ENCODE measurements around the gene TSPAN11. TPM values are rescaled to one million over a fixed set of nuclear protein-coding genes. Genes with fewer than 3 reads are reported as not detected.

Gene TSPAN11
- total RNA-seq, 4 donors from 2014 or later: 1.5 to 3.0 (median 2.9) TPM

- TF ChIP-seq POLR2A (IDR thresholded peaks at IDR 0.05): no peak
- Histone ChIP-seq H3K27ac (no peak overlapping the region), H3K9me3 (no peaks in the 10 kb centered on the region), H3K4me1 (peaks cover 0 to 7% (median 2%) of the 10 kb centered on the region in 4 donors), H3K27me3 (no peaks in the 10 kb centered on the region), H3K4me3 (no peak overlapping the region), H3K36me3 (no peaks in the 10 kb centered on the region)
- in situ Hi-C loops (cut with MboI; ENCODE audit: low pct_ligation_motif_present in 1 of 4, low pct_unique_long_range_greater_than_20kb in 1 of 4, low sequenced_read_pairs in 3 of 4) (loop anchor here in 1 of 4 donors (25.0 kb wide), 1 partner anchor 110 kb away; no protein-coding TSS in a partner anchor), intact Hi-C loops (cut with DNase I; ENCODE audit: low total_unique reads) (no loop called here)
- no peak for DNase-seq
- 78 to 83% methylated on average over 4 to 6 of the region's 6 CpGs for WGBS, 2 donors (ENCODE audit: low coverage in 1 of 2)
Measured at GRCh38 chr12:30972035-30972434, 45.5 kb downstream of the TSPAN11 start.

DNA sequence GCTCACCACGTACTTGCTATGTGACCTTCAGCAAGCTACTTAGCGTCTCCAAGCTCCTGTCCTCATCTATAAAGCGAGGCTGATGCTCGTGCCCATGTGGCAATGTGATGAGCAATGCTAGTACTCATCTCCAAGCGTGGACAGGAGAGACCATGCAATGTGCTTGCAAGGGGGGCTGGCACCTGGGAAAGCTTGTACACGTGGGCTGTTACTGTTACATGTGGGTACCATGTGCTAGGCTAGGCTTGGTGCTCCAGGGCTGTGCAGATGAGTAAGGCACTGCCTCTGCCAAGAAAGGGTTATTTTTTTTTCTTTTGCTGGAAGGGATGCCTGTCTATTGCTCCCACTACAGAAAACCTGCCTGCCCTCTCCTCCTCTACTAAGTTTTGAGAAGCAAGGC is 46.6 kb downstream of the TSPAN11 start:
- Histone ChIP-seq H3K4me3 (no peak overlapping the region), H3K27ac (no peak overlapping the region), H3K27me3 (no peaks in the 10 kb centered on the region), H3K36me3 (no peaks in the 10 kb centered on the region), H3K4me1 (peaks cover 0 to 7% (median 2%) of the 10 kb centered on the region in 4 donors), H3K9me3 (no peaks in the 10 kb centered on the region)
- TF ChIP-seq EP300 (IDR thresholded peaks at IDR 0.05; ENCODE audit: low read depth) (no peak), POLR2A (IDR thresholded peaks at IDR 0.05) (no peak), POLR2AphosphoS5 (IDR thresholded peaks at IDR 0.05) (no peak)
- TF ChIP-seq, protein P1, sequence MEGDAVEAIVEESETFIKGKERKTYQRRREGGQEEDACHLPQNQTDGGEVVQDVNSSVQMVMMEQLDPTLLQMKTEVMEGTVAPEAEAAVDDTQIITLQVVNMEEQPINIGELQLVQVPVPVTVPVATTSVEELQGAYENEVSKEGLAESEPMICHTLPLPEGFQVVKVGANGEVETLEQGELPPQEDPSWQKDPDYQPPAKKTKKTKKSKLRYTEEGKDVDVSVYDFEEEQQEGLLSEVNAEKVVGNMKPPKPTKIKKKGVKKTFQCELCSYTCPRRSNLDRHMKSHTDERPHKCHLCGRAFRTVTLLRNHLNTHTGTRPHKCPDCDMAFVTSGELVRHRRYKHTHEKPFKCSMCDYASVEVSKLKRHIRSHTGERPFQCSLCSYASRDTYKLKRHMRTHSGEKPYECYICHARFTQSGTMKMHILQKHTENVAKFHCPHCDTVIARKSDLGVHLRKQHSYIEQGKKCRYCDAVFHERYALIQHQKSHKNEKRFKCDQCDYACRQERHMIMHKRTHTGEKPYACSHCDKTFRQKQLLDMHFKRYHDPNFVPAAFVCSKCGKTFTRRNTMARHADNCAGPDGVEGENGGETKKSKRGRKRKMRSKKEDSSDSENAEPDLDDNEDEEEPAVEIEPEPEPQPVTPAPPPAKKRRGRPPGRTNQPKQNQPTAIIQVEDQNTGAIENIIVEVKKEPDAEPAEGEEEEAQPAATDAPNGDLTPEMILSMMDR (IDR thresholded peaks at IDR 0.05): no peak
- intact Hi-C loops (cut with DNase I; ENCODE audit: low total_unique reads): no loop called here
- 60 to 74% methylated on average over 1 to 6 of the region's 6 CpGs for WGBS, 2 donors (ENCODE audit: low coverage in 1 of 2)
- in situ Hi-C loops (cut with MboI; ENCODE audit: low pct_ligation_motif_present in 1 of 4, low pct_unique_long_range_greater_than_20kb in 1 of 4, low sequenced_read_pairs in 3 of 4): loop anchor here in 1 of 4 donors (25.0 kb wide), 1 partner anchor 111 kb away; no protein-coding TSS in a partner anchor
- no peak for DNase-seq

- Histone ChIP-seq H3K4me1 (peaks cover 0 to 7% (median 2%) of the 10 kb centered on the region in 4 donors), H3K27ac (no peak overlapping the region), H3K36me3 (no peaks in the 10 kb centered on the region), H3K9me3 (no peaks in the 10 kb centered on the region), H3K27me3 (no peaks in the 10 kb centered on the region), H3K4me3 (no peak overlapping the region)
- no peak for DNase-seq
- WGBS, 2 donors (ENCODE audit: low coverage in 1 of 2): 80 to 84% methylated on average over 1 to 5 of the region's 5 CpGs
- TF ChIP-seq, protein P1 (IDR thresholded peaks at IDR 0.05): no peak
- TF ChIP-seq POLR2AphosphoS5 (IDR thresholded peaks at IDR 0.05): no peak
- TF ChIP-seq EP300 (IDR thresholded peaks at IDR 0.05; ENCODE audit: low read depth): no peak
- TF ChIP-seq POLR2A (IDR thresholded peaks at IDR 0.05): no peak
- intact Hi-C loops (cut with DNase I; ENCODE audit: low total_unique reads): no loop called here
- in situ Hi-C loops (cut with MboI; ENCODE audit: low pct_ligation_motif_present in 1 of 4, low pct_unique_long_range_greater_than_20kb in 1 of 4, low sequenced_read_pairs in 3 of 4): loop anchor here in 1 of 4 donors (25.0 kb wide), 1 partner anchor 112 kb away; no protein-coding TSS in a partner anchor
Measured at GRCh38 chr12:30973830-30974229, 47.3 kb downstream of the TSPAN11 start.

GRCh38 chr12:30974746-30975500 is 48.4 kb downstream of the TSPAN11 start:
- WGBS, 2 donors (ENCODE audit: low coverage in 1 of 2): 66 to 89% methylated on average over 10 to 20 of the region's 20 CpGs

More at GRCh38 chr12:30974746-30975500, 48.4 kb downstream of the TSPAN11 start:
- Histone ChIP-seq H3K27me3 (no peaks in the 10 kb centered on the region), H3K4me1 (peaks cover 0 to 7% (median 2%) of the 10 kb centered on the region in 4 donors), H3K27ac (no peak overlapping the region), H3K36me3 (no peaks in the 10 kb centered on the region), H3K4me3 (no peak overlapping the region), H3K9me3 (no peaks in the 10 kb centered on the region)
- no peak for DNase-seq
- in situ Hi-C loops (cut with MboI; ENCODE audit: low pct_ligation_motif_present in 1 of 4, low pct_unique_long_range_greater_than_20kb in 1 of 4, low sequenced_read_pairs in 3 of 4) (loop anchor here in 3 of 4 donors (25.0 kb wide), 2 partner anchors 113 to 262 kb away; no protein-coding TSS in a partner anchor), intact Hi-C loops (cut with DNase I; ENCODE audit: low total_unique reads) (no loop called here)
- TF ChIP-seq POLR2A (IDR thresholded peaks at IDR 0.05) (no peak), EP300 (IDR thresholded peaks at IDR 0.05; ENCODE audit: low read depth) (no peak), POLR2AphosphoS5 (IDR thresholded peaks at IDR 0.05) (no peak)
- TF ChIP-seq, protein P1 (IDR thresholded peaks at IDR 0.05): no peak
